Spleen (tissue), 11 donors: ENCODE measurements around the gene WARS2. TPM values are rescaled to one million over a fixed set of nuclear protein-coding genes. Genes with fewer than 3 reads are reported as not detected.
A peak's percentile ranks its signal among the peaks of the same experiment; 100 is the strongest.

Source experiments
- DNase-seq: peaks from one replicate; pipeline ENCODE4 v3.0.0-alpha.2; 2020
- H3K27ac ChIP-seq, 8 donors: fragments of 200-600 bp; sonication (generic) in 7 of 8; 1 replicate in 4 of 8; 2 replicates in 4 of 8; pipeline versions ENCODE4 v1.5.0 to v1.8.0; 2016 to 2021; ENCODE audit warnings: inconsistent platforms in 4 of 8, mild to moderate bottlenecking in 4 of 8, moderate library complexity in 1 of 8
- H3K27me3 ChIP-seq, 7 donors: fragments of 200-600 bp; sonication (generic) in 6 of 7; replicated peaks in 1 of 7; 1 replicate in 4 of 7; 2 replicates in 3 of 7; pipeline versions ENCODE4 v1.5.0 to v1.8.0; 2016 to 2021; ENCODE audit warnings: inconsistent platforms in 3 of 7, mild to moderate bottlenecking in 1 of 7
- H3K36me3 ChIP-seq, 6 donors: fragments of 200-600 bp; sonication (generic) in 5 of 6; 1 replicate in 4 of 6; 2 replicates in 2 of 6; pipeline versions ENCODE4 v1.5.0 to v1.8.0; 2016 to 2021; ENCODE audit warnings: inconsistent platforms in 2 of 6
- H3K4me1 ChIP-seq, 6 donors: fragments of 200-600 bp; sonication (generic) in 5 of 6; 1 replicate in 3 of 6; 2 replicates in 3 of 6; pipeline versions ENCODE4 v1.5.0 to v1.8.0; 2016 to 2021; ENCODE audit warnings: inconsistent platforms in 3 of 6
- H3K4me3 ChIP-seq, 8 donors: fragments of 200-600 bp; sonication (generic) in 7 of 8; 1 replicate in 4 of 8; 2 replicates in 4 of 8; pipeline versions ENCODE4 v1.5.0 to v1.8.0; 2016 to 2021; ENCODE audit warnings: inconsistent platforms in 4 of 8, mild to moderate bottlenecking in 4 of 8, moderate library complexity in 2 of 8
- H3K9me3 ChIP-seq, 8 donors: fragments of 200-600 bp; sonication (generic) in 7 of 8; 1 replicate in 4 of 8; 2 replicates in 4 of 8; pipeline versions ENCODE4 v1.5.0 to v1.8.0; 2016 to 2021; ENCODE audit warnings: inconsistent platforms in 4 of 8
- POLR2A ChIP-seq, 3 donors: fragments of 450-650 bp; IDR thresholded peaks; one replicate each; pipeline ENCODE4 v1.5.1; 2017; ENCODE audit warnings: antibody characterized with exemption in 3 of 3, mild to moderate bottlenecking in 1 of 3
- POLR2AphosphoS5 ChIP-seq, 3 donors: sonication (generic); formaldehyde crosslinking; IDR thresholded peaks; one replicate each; pipeline ENCODE4 v1.5.1; 2017; ENCODE audit warnings: antibody characterized with exemption in 3 of 3
- WGBS, 5 donors: extraction: QIAGEN DNeasy Blood & Tissue Kit in 3 of 5; methylation state at CpG; one replicate each; pipeline versions ENCODE4 v1.1.5 to v1.1.7; 2013 to 2018; 5-methylcytosine and 5-hydroxymethylcytosine counted together
- intact Hi-C: fragments of 100-400 bp; cut with DNase I; formaldehyde crosslinking; loops from one replicate; pipeline ENCODE4 v1.15.0; 2023; ENCODE audit warnings: low total_unique reads
- polyA plus RNA-seq, 3 donors: library from polyadenylated mRNA; stranded (reverse); fragments of 200-250 nt; gene quantifications; one replicate each; pipeline ENCODE4 v1.2.1, GENCODE V29; 2013
- total RNA-seq, 7 donors: library from RNA; depleted of rRNA in 3 of 7; stranded (reverse); fragments of >200 nt in 3 of 7; fragmentation: NEBNext Ultra II Directional in 4 of 7; extraction: Animal tissue kit (Norgen Biotek cat#: 25700) in 4 of 7; gene quantifications; one replicate each; pipeline versions ENCODE4 v1.1.0 to v1.2.1, GENCODE V29; 2016 to 2021
- TF ChIP-seq, protein P1 (sequence below), 11 experiments: fragments of 200-600 bp in 7 of 11; fragments of 450-650 bp in 4 of 11; sonication (generic) in 4 of 11; IDR thresholded peaks in 8 of 11; conservative IDR thresholded peaks in 3 of 11; 1 replicate in 7 of 11; 2 replicates in 4 of 11; pipeline versions ENCODE4 v1.4.0 to v1.8.0; 2016 to 2021; ENCODE audit warnings: antibody characterized with exemption in 11 of 11, inconsistent platforms in 4 of 11, mild to moderate bottlenecking in 1 of 11
- donor health status: healthy with polysubstance abuse.
- donor health status: DM: no; HTN: no; CAD: no; lungs with moderate emphysema.
- donor health status: DM: no; HTN: no; CAD: no.
- donor health status: Bipolar disorder and iron deficiency.
- donor health status: healthy.
- donor health status: DM: no; HTN: no; CAD: no.
- donor health status: DM: yes; HTN: yes; CAD: no.

WARS2 gene
- total and polyA plus RNA-seq, 10 donors, result 2.9 to 13.0 (median 8.5) TPM

DNA sequence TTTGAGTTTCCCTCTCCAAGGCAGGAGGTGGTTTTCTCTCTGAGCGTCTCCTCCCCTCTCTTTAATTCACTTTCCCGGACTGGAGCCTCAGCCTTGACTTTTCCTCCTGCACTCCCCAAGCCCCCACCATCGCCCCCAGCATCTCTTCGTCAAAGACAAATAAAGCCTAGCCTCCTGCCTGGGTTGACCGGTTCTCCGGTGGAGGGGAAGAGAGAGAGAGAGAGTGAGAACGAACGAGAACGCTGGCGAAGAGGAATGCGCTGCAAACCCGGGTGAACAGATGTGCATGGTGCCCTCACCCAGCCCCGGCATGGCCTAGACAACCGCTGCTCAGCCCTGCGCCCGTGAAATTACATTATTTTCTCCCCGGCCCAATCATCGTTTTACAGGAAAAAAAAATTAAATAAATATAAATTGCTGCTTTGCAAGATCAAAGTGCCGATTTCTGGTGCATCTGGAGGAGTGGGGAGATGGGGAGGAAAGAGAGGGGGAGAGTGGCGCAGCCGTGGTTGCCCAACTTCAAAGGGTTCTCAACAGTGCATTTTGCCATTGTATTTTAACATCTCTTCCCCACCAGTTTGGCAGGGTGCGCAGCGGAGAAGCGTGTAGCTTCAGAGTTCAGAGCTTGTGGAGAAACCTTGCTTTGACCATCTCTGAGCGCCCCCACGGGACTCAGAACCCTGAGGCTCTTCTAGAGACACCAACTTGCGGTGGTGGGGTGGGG, 140.9 kb downstream of the WARS2 start:
- Histone ChIP-seq H3K4me3 (no peak overlapping the region), H3K27me3 (peaks cover 7 to 100% (median 98%) of the 10 kb centered on the region in 7 donors), H3K27ac (no peak overlapping the region), H3K36me3 (no peaks in the 10 kb centered on the region), H3K9me3 (no peaks in the 10 kb centered on the region), H3K4me1 (peaks cover 5 to 24% (median 14%) of the 10 kb centered on the region in 6 donors)
- 6 to 9% (median 8%) methylated on average over 24 to 27 of the region's 27 CpGs for WGBS, 5 donors
- peak; percentile 53 for DNase-seq
- TF ChIP-seq, protein P1, sequence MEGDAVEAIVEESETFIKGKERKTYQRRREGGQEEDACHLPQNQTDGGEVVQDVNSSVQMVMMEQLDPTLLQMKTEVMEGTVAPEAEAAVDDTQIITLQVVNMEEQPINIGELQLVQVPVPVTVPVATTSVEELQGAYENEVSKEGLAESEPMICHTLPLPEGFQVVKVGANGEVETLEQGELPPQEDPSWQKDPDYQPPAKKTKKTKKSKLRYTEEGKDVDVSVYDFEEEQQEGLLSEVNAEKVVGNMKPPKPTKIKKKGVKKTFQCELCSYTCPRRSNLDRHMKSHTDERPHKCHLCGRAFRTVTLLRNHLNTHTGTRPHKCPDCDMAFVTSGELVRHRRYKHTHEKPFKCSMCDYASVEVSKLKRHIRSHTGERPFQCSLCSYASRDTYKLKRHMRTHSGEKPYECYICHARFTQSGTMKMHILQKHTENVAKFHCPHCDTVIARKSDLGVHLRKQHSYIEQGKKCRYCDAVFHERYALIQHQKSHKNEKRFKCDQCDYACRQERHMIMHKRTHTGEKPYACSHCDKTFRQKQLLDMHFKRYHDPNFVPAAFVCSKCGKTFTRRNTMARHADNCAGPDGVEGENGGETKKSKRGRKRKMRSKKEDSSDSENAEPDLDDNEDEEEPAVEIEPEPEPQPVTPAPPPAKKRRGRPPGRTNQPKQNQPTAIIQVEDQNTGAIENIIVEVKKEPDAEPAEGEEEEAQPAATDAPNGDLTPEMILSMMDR (IDR thresholded peaks at IDR 0.05 in 8 of 11, conservative IDR thresholded peaks at IDR 0.05 in 3 of 11), result no peak
- TF ChIP-seq POLR2A (IDR thresholded peaks at IDR 0.05) (no peak), POLR2AphosphoS5 (IDR thresholded peaks at IDR 0.05) (no peak)
- intact Hi-C loops, result no loop called here

- TF ChIP-seq POLR2A (IDR thresholded peaks at IDR 0.05) (no peak), POLR2AphosphoS5 (IDR thresholded peaks at IDR 0.05) (no peak)
- TF ChIP-seq, protein P1 (IDR thresholded peaks at IDR 0.05 in 8 of 11, conservative IDR thresholded peaks at IDR 0.05 in 3 of 11), result no peak
- Histone ChIP-seq H3K4me3 (no peak overlapping the region), H3K9me3 (peaks cover 0 to under 1% (median 0%) of the 10 kb centered on the region in 8 donors), H3K4me1 (peaks cover 5 to 27% (median 15%) of the 10 kb centered on the region in 6 donors), H3K27ac (no peak overlapping the region), H3K36me3 (no peaks in the 10 kb centered on the region), H3K27me3 (peaks cover 7 to 100% (median 98%) of the 10 kb centered on the region in 7 donors)
- 21 to 38% (median 34%) methylated on average over 2 of the region's 2 CpGs for WGBS, 5 donors
- intact Hi-C loops, result no loop called here
- no peak for DNase-seq
Measured at GRCh38 chr1:118998171-118998570, 142.3 kb downstream of the WARS2 start.

DNA sequence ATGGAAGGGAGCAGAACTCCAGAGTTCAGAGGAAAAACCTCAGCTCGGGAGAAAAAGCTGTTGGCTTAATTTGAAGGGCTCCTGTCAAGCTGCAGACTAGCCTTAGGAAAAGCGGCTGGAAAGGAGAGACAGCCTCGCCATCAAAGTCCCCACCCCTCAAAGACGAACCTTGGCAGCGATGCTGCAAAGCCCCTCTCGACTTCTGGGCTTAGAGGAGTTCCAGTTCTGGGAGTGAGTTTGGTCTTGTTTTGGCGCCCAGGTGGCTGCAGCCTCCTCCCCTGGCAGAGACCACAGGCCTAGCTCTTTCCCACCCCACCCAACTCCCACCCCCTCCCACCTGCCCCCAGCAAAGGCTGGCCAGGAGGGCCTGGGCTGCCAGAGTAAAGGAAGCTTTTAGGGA, 143.2 kb downstream of the WARS2 start:
- intact Hi-C loops, result no loop called here
- peaks cover 0 to 6% (median 0%) of the 10 kb centered on the region in 8 donors for H3K9me3 ChIP-seq
- H3K27ac ChIP-seq, result no peak overlapping the region
- no peak overlapping the region for H3K4me3 ChIP-seq
- TF ChIP-seq POLR2A (IDR thresholded peaks at IDR 0.05) (no peak), POLR2AphosphoS5 (IDR thresholded peaks at IDR 0.05) (no peak)
- TF ChIP-seq, protein P1 (IDR thresholded peaks at IDR 0.05 in 8 of 11, conservative IDR thresholded peaks at IDR 0.05 in 3 of 11), result no peak
- peaks cover 5 to 31% (median 19%) of the 10 kb centered on the region in 6 donors for H3K4me1 ChIP-seq
- no peak for DNase-seq
- no peaks in the 10 kb centered on the region for H3K36me3 ChIP-seq
- H3K27me3 ChIP-seq, result peaks cover 7 to 100% (median 98%) of the 10 kb centered on the region in 7 donors
- 6 to 16% (median 13%) methylated on average over 7 of the region's 7 CpGs for WGBS, 5 donors

DNA sequence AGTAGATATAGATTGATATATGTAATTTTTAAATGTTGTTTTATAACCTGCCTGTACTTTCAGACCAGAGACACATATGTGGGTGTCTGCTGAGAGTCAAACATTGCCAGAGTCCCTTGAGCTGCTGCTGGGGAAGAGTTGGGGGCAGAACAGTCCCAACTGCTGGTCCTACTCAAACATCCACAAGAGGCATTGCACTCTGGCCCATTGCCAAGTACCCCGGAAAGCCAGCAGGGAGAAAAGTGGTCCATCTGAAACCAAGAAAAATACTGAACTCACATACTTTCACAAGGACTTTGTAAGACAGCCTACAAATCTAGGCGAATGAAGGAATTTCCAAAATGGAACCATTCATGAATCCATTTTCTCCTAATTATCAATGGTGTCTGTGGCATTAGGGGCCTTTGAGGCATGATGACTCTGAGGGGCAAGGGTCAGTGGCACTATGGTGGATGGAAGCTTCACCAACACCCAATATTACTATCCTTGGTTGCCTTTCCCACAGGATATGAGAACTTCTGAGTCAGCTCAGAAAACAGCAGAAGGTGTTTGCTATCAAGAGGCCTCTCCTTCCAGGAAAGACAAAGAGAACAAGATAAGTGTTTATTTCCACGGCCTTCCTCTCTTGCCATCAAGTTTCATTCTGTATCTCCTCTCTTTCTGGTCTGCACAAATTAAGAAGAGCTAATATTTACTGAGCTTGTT, 145.0 kb downstream of the WARS2 start:
- WGBS, 5 donors, result 52 to 62% (median 56%) methylated on average over 3 of the region's 3 CpGs
- no peak for DNase-seq
- no peak overlapping the region for H3K27ac ChIP-seq
- TF ChIP-seq POLR2AphosphoS5 (IDR thresholded peaks at IDR 0.05) (no peak), POLR2A (IDR thresholded peaks at IDR 0.05) (no peak)
- TF ChIP-seq, protein P1 (IDR thresholded peaks at IDR 0.05 in 8 of 11, conservative IDR thresholded peaks at IDR 0.05 in 3 of 11), result no peak
- H3K36me3 ChIP-seq, result no peaks in the 10 kb centered on the region
- peaks cover under 1 to 15% (median 9%) of the 10 kb centered on the region in 6 donors for H3K4me1 ChIP-seq
- no peak overlapping the region for H3K4me3 ChIP-seq
- intact Hi-C loops, result no loop called here
- H3K9me3 ChIP-seq, result peaks cover 0 to 6% (median 0%) of the 10 kb centered on the region in 8 donors
- H3K27me3 ChIP-seq, result peaks cover 4 to 100% (median 98%) of the 10 kb centered on the region in 7 donors
